HG02610 (cell line): Measurements from ENCODE around the gene CCDC148.
"Not testable (repeated sequence)": the region's sequence is repeated elsewhere in the genome, so short reads cannot be mapped to it uniquely, and the experiment has no call there.

ENCODE experiments used
- ATAC-seq: cut with Tn5 transposase; IDR thresholded peaks from one replicate; pipeline ENCODE4 v1.9.1; 2021; ENCODE audit warnings: mild to moderate bottlenecking, moderate library complexity; ENCODE audit not compliant: unreplicated experiment

Gene CCDC148

DNA sequence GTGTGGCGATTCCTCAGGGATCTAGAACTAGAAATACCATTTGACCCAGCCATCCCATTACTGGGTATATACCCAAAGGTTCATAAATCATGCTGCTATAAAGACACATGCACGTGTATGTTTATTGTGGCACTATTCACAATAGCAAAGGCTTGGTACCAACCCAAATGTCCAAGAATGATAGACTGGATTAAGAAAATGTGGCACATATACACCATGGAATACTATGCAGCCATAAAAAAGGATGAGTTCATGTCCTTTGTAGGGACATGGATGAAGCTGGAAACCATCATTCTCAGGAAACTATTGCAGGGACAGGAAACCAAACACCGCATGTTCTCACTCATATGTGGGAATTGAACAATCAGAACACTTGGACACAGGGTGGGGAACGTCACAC, 17.5 kb downstream of the CCDC148 start:
- ATAC-seq: not testable (repeated sequence)

- ATAC-seq: not testable (repeated sequence)
Observed at GRCh38 chr2:158433716-158434115, 22.8 kb downstream of the CCDC148 start.

- no peak for ATAC-seq
Observed at GRCh38 chr2:158432117-158432516, 24.4 kb downstream of the CCDC148 start.

- ATAC-seq: no peak
Observed at GRCh38 chr2:158414538-158414937, 42.0 kb downstream of the CCDC148 start.

DNA sequence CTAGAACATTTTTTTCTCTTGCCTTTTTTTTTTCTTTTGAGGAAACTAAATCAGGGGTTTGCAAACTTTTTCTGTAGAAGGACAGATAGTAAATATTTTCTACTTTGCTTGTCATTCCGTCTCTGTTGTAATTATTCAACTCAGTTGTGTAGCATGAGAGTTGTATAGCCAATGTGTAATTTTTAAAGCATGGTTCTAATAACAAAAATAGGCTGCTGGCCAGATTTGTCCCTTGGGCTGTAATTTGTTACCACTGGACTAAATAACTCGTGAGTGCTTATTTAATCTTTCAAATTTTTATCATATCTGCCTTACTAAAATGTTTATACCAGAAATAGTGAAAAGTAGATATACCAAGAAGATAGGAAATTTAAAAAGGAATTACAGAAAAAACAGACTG, 43.0 kb downstream of the CCDC148 start:
- no peak for ATAC-seq

- no peak for ATAC-seq
Observed at GRCh38 chr2:158412206-158412605, 44.3 kb downstream of the CCDC148 start.

DNA sequence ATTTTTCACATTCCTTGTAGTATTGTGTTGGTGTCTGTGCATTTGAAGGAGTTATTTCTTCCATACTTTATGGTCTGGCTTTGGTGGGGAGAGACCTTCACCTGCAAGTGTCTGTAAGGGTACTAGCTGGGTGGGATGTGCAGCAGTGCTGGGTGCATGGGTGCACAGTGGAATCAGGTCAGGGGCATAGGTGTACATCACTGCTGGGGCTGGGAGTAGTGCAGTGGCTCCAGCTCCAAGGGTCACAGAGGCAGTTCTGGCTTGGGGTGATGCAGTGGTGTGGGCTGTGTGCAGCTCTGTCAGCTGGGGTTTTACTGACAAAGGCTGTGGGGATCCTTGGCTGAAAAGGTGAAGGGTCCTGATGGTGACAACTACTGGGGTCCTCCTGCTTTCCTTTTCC, 44.8 kb downstream of the CCDC148 start:
- ATAC-seq: no peak

- no peak for ATAC-seq
Observed at GRCh38 chr2:158410132-158410531, 46.4 kb downstream of the CCDC148 start.

DNA sequence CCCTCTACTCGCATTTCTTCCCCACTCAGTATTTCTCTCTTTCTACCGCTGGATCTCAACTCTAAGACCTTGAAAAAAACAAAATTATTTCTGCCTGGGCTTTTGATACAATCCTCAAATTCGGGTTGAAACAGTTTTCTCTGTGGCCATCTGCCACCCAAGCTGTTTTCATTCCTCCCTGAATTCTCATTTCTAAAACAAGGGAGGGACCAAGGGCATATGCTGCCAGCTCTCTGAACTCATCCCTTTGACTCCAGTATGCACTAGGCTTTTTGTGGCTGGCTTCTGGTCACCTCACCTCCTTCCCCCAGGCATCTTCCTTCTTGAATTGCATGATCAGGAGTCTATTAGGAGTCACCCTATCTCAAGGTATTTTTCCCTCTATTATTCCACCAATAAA, 49.5 kb downstream of the CCDC148 start:
- ATAC-seq: no peak

DNA sequence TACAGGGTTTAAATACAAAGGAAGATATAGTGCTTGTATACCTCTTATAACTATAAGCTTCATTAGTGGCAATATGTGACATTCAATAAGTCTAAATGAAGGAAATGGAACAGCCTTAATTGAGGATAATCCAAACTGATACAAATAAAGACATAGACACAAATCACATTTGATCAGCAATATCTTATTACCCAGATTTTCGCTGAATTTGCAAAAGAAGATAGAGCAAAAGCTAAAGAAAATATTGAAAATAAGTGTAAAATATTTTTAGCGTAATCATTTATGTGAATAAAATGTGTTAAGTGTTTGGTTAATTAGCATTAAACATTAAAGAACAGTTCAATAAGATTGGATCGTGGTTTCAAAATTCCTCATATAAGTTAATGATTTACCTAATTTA, 51.2 kb downstream of the CCDC148 start:
- no peak for ATAC-seq

- no peak for ATAC-seq
Observed at GRCh38 chr2:158403237-158403636, 53.3 kb downstream of the CCDC148 start.

DNA sequence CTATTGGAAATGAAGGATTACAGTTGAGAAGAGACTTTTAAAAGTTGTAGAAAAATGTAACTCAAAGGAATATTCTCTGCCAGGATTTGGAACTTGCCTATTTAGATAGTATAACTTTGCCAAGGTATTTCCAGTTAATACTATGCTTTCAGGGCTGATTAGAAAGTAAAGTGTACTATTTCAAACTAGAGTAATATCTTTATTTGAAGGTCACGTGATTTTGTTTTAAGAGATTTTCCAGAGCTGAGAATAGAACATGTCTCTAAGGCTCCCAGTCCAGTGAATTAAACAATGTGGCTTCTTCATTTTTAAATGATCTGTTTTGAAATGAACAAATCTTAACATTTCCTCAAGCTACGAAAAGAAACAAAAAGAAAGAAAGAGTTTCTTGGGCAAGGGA, 53.9 kb downstream of the CCDC148 start:
- ATAC-seq: no peak

DNA sequence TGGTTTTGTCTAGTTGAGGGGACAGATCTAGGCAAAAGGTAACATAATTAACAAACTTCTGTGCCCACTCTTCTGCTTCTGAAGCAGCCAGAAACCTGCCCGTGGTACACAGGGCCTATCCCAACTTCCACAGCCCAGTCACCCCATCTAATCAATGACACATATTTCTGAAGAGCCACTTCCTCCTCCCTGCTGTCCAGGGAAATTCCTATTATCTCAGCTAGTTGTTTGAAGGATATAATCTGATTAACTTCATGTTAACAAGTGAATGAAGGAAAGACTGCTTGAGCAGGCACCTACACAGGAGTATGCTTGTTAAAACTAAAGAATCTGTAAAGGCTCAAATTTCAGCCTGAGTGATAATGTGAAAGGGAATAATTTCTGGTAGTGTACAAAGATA, 61.4 kb downstream of the CCDC148 start:
- ATAC-seq: no peak

- no peak for ATAC-seq
Observed at GRCh38 chr2:158394453-158394852, 62.1 kb downstream of the CCDC148 start.

- ATAC-seq: no peak
Observed at GRCh38 chr2:158393886-158394285, 62.7 kb downstream of the CCDC148 start.

DNA sequence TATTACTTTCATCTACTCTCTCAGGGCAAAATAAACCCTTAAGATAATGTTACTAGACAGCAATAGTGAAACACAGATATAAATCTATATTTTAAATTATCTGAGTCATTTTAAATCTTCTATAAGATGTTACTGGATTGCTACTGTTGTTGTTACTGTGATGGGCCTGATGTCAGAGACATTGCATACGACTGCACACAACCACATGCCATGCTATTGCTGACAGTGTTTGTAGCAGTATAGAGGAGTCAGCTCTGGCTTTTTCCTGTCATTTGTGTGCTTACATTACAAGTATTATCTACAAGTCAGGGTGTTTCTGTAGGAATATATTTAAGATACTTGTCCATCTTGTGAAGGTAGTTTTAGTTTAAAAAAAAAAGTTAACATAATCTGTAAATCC, 63.9 kb downstream of the CCDC148 start:
- ATAC-seq: no peak

- no peak for ATAC-seq
Observed at GRCh38 chr2:158391876-158392275, 64.7 kb downstream of the CCDC148 start.

- no peak for ATAC-seq
Observed at GRCh38 chr2:158391361-158391760, 65.2 kb downstream of the CCDC148 start.

DNA sequence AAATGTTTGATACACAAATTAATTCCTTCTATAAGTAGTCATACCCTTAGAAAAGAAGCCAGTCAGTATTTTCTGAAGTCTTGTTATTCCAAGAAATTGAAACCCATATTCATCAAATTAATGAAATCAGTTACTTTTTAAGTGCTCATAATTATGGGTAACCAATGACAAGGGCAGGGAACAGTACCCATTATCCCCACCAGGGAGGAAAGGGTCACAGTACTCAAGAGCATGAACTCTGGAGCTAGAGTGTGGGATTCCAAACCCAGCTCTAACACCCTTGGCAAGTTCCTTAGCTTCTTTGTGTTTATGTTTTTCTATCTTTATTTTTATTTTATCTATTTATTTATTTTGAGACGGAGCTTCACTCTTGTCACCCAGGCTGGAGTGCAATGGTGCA, 68.4 kb downstream of the CCDC148 start:
- ATAC-seq: no peak

GRCh38 chr2:158385646-158386045, 70.9 kb downstream of the CCDC148 start:
- no peak for ATAC-seq

- no peak for ATAC-seq
Observed at GRCh38 chr2:158381978-158382377, 74.6 kb downstream of the CCDC148 start.

- ATAC-seq: no peak
Observed at GRCh38 chr2:158381205-158381604, 75.3 kb downstream of the CCDC148 start.

DNA sequence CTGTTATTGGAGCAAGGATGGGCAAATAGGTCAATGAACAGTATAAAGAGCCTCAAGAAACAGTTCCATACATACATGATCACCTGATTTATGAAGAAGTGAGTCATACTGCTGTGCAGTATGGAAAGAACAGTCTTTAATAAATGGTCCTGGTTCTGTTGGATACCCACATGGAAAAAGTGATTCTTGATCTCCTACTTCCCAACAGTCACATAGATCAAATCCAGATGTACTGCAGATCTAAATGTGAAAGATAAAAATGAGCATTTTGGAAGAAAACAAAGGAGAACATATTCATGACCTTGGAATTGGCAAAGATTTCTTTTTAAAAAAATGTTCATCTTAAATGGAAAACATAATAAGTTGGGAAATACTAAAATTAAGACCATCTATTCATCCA, 75.8 kb downstream of the CCDC148 start:
- no peak for ATAC-seq

- ATAC-seq: no peak
Observed at GRCh38 chr2:158378926-158379325, 77.6 kb downstream of the CCDC148 start.
